ENCODE results near the gene ZNF385B.
"Not testable (repeated sequence)": the region's sequence is repeated elsewhere in the genome, so short reads cannot be mapped to it uniquely, and the experiment has no call there.

ZNF385B gene

GRCh38 chr2:179861416-179862067, at the start of gene ZNF385B:
Gene ZNF385B (minus strand): TSS chr2:179861612.
- DNase-seq (ENCODE audit: low read depth), result no peak

GRCh38 chr2:179910735-179911113, 49.3 kb upstream of the ZNF385B start:
- no peak for DNase-seq (ENCODE audit: low read depth)

- DNase-seq (ENCODE audit: low read depth), result no peak
Measured at GRCh38 chr2:179909845-179910734, 48.7 kb upstream of the ZNF385B start.

GRCh38 chr2:179900655-179901054, 39.2 kb upstream of the ZNF385B start:
- no peak for DNase-seq (ENCODE audit: low read depth)

GRCh38 chr2:179899666-179900065, 38.3 kb upstream of the ZNF385B start:
- no peak for DNase-seq (ENCODE audit: low read depth)

GRCh38 chr2:179898873-179899272, 37.5 kb upstream of the ZNF385B start:
- peak; percentile 4 for DNase-seq (ENCODE audit: low read depth)

- DNase-seq (ENCODE audit: low read depth), result no peak
Measured at GRCh38 chr2:179893616-179894015, 32.2 kb upstream of the ZNF385B start.

GRCh38 chr2:179891237-179891636, 29.8 kb upstream of the ZNF385B start:
- DNase-seq (ENCODE audit: low read depth), result no peak

GRCh38 chr2:179890666-179891065, 29.3 kb upstream of the ZNF385B start:
- DNase-seq (ENCODE audit: low read depth), result no peak

- not testable (repeated sequence) for DNase-seq (ENCODE audit: low read depth)
Measured at GRCh38 chr2:179888642-179889041, 27.2 kb upstream of the ZNF385B start.

- DNase-seq (ENCODE audit: low read depth), result no peak
Measured at GRCh38 chr2:179884193-179884592, 22.8 kb upstream of the ZNF385B start.

GRCh38 chr2:179882851-179883806, 21.7 kb upstream of the ZNF385B start:
- DNase-seq (ENCODE audit: low read depth), result no peak

GRCh38 chr2:179877601-179878364, 16.4 kb upstream of the ZNF385B start:
- DNase-seq (ENCODE audit: low read depth), result no peak

- DNase-seq (ENCODE audit: low read depth), result no peak
Measured at GRCh38 chr2:179876266-179876665, 14.9 kb upstream of the ZNF385B start.

GRCh38 chr2:179875864-179876263, 14.5 kb upstream of the ZNF385B start:
- no peak for DNase-seq (ENCODE audit: low read depth)

- no peak for DNase-seq (ENCODE audit: low read depth)
Measured at GRCh38 chr2:179862898-179863458, 1.6 kb upstream of the ZNF385B start.

GRCh38 chr2:179861027-179861415, 391 bp downstream of the ZNF385B start:
- no peak for DNase-seq (ENCODE audit: low read depth)

GRCh38 chr2:179860255-179861026, 971 bp downstream of the ZNF385B start:
- no peak for DNase-seq (ENCODE audit: low read depth)

- no peak for DNase-seq (ENCODE audit: low read depth)
Measured at GRCh38 chr2:179859523-179859922, 1.9 kb downstream of the ZNF385B start.

GRCh38 chr2:179857236-179857635, 4.2 kb downstream of the ZNF385B start:
- DNase-seq (ENCODE audit: low read depth), result no peak

All from stromal cell of bone marrow (primary cell).